HEK293 (cell line): ENCODE results near the gene C12orf56.

Source experiments
- CTCF ChIA-PET: fragments of 350-600 bp; formaldehyde crosslinking; extraction: SDS; loops from one replicate; lab custom pipeline; 2021; ENCODE audit warnings: antibody characterized with exemption; lab: Yijun Ruan, JAX
- POLR2A ChIA-PET: fragments of 300-600 bp; formaldehyde crosslinking; extraction: SDS; loops from one replicate; lab custom pipeline; 2020; ENCODE audit warnings: antibody characterized with exemption, inconsistent platforms; lab: Yijun Ruan, JAX
- H3K27ac ChIP-seq: fragments of 200-500 bp; sonication (Bioruptor generic); 2 replicates; pipeline ENCODE4 v1.5.1; 2014; ENCODE audit warnings: low read depth, low read length, control low read depth, inconsistent platforms; ENCODE audit errors: extremely low read depth
- H3K36me3 ChIP-seq, 2 experiments: fragments of 200-500 bp in 1 of 2; sonication (Bioruptor generic) in 1 of 2; 1 replicate in 1 of 2; 2 replicates in 1 of 2; pipeline ENCODE4 v1.5.1; 2014 to 2017; ENCODE audit warnings: inconsistent platforms in 2 of 2, low read length in 2 of 2; ENCODE audit not compliant: control insufficient read depth in 2 of 2, insufficient read depth in 1 of 2
- H3K4me1 ChIP-seq: fragments of 200-500 bp; sonication (Bioruptor generic); 2 replicates; pipeline ENCODE4 v1.5.1; 2014; ENCODE audit warnings: mild to moderate bottlenecking, low read length, inconsistent platforms; ENCODE audit not compliant: control insufficient read depth, insufficient read depth
- H3K4me3 ChIP-seq: 2 replicates; pipeline ENCODE4 v1.5.1; 2011; ENCODE audit warnings: low read depth, mild to moderate bottlenecking, control low read depth, low read length, moderate library complexity
- H3K9me3 ChIP-seq: fragments of 200-500 bp; sonication (Bioruptor generic); 2 replicates; pipeline ENCODE4 v1.5.1; 2014; ENCODE audit warnings: low read depth, low read length, inconsistent platforms; ENCODE audit not compliant: control insufficient read depth, insufficient read depth
- CTCF ChIP-seq: fragments of 450-650 bp; formaldehyde crosslinking; IDR thresholded peaks from 2 replicates; pipeline ENCODE4 v1.5.1; 2016; ENCODE audit warnings: missing biosample characterization, missing genetic modification characterization
- ELK4 ChIP-seq: IDR thresholded peaks from 2 replicates; pipeline ENCODE4 v1.6.1; 2011; ENCODE audit warnings: mild to moderate bottlenecking, low read depth, low read length, borderline replicate concordance
- OSR2 ChIP-seq: fragments of 450-650 bp; formaldehyde crosslinking; IDR thresholded peaks from 2 replicates; pipeline ENCODE4 v1.5.1; 2016; ENCODE audit warnings: missing biosample characterization, missing genetic modification characterization
- PRDM2 ChIP-seq: fragments of 450-650 bp; formaldehyde crosslinking; IDR thresholded peaks from 2 replicates; pipeline ENCODE4 v1.5.1; 2016; ENCODE audit warnings: missing biosample characterization, missing genetic modification characterization, borderline replicate concordance
- TSHZ1 ChIP-seq: fragments of 450-650 bp; formaldehyde crosslinking; IDR thresholded peaks from 2 replicates; pipeline ENCODE4 v1.5.1; 2016; ENCODE audit warnings: missing biosample characterization, missing genetic modification characterization, borderline replicate concordance
- ZBTB48 ChIP-seq: fragments of 450-650 bp; formaldehyde crosslinking; IDR thresholded peaks from 2 replicates; pipeline ENCODE4 v1.5.1; 2016; ENCODE audit warnings: missing biosample characterization, missing genetic modification characterization
- ZFHX2 ChIP-seq: fragments of 450-650 bp; formaldehyde crosslinking; conservative IDR thresholded peaks from 2 replicates; pipeline ENCODE4 v1.5.1; 2016; ENCODE audit warnings: missing biosample characterization, missing genetic modification characterization
- ZFP41 ChIP-seq: fragments of 450-650 bp; formaldehyde crosslinking; IDR thresholded peaks from 2 replicates; pipeline ENCODE4 v1.5.1; 2016; ENCODE audit warnings: missing biosample characterization, missing genetic modification characterization, borderline replicate concordance
- ZNF10 ChIP-seq: fragments of 450-650 bp; formaldehyde crosslinking; IDR thresholded peaks from 2 replicates; pipeline ENCODE4 v1.5.1; 2017; ENCODE audit warnings: missing biosample characterization, missing genetic modification characterization
- ZNF175 ChIP-seq: fragments of 450-650 bp; formaldehyde crosslinking; IDR thresholded peaks from 2 replicates; pipeline ENCODE4 v1.5.1; 2016; ENCODE audit warnings: missing biosample characterization, missing genetic modification characterization
- ZNF2 ChIP-seq: fragments of 450-650 bp; formaldehyde crosslinking; IDR thresholded peaks from 2 replicates; pipeline ENCODE4 v1.5.1; 2016; ENCODE audit warnings: missing biosample characterization, missing genetic modification characterization
- ZNF341 ChIP-seq: fragments of 450-650 bp; formaldehyde crosslinking; IDR thresholded peaks from 2 replicates; pipeline ENCODE4; 2016; ENCODE audit warnings: low read depth, missing biosample characterization, missing genetic modification characterization
- ZNF362 ChIP-seq: fragments of 450-650 bp; formaldehyde crosslinking; IDR thresholded peaks from 2 replicates; pipeline ENCODE4 v1.5.1; 2016; ENCODE audit warnings: missing biosample characterization, missing genetic modification characterization
- ZNF501 ChIP-seq: fragments of 450-650 bp; formaldehyde crosslinking; IDR thresholded peaks from 2 replicates; pipeline ENCODE4 v1.5.1; 2016; ENCODE audit warnings: missing biosample characterization, missing genetic modification characterization
- ZNF544 ChIP-seq: fragments of 450-650 bp; formaldehyde crosslinking; IDR thresholded peaks from 2 replicates; pipeline ENCODE4 v1.5.0; 2017; ENCODE audit warnings: missing biosample characterization, missing genetic modification characterization
- ZNF561 ChIP-seq: fragments of 450-650 bp; IDR thresholded peaks from 2 replicates; pipeline ENCODE4 v1.5.1; 2018; ENCODE audit warnings: missing biosample characterization, missing genetic modification characterization, borderline replicate concordance
- ZNF747 ChIP-seq: fragments of 450-650 bp; formaldehyde crosslinking; IDR thresholded peaks from 2 replicates; pipeline ENCODE4 v1.5.1; 2016; ENCODE audit warnings: missing biosample characterization, missing genetic modification characterization
- ZNF777 ChIP-seq: fragments of 450-650 bp; formaldehyde crosslinking; IDR thresholded peaks from 2 replicates; pipeline ENCODE4 v1.5.1; 2017; ENCODE audit warnings: missing biosample characterization, missing genetic modification characterization, borderline replicate concordance
- ZSCAN30 ChIP-seq: fragments of 450-650 bp; IDR thresholded peaks from 2 replicates; pipeline ENCODE4 v1.5.1; 2018; ENCODE audit warnings: missing biosample characterization, mild to moderate bottlenecking, missing genetic modification characterization, moderate library complexity

Gene C12orf56

DNA sequence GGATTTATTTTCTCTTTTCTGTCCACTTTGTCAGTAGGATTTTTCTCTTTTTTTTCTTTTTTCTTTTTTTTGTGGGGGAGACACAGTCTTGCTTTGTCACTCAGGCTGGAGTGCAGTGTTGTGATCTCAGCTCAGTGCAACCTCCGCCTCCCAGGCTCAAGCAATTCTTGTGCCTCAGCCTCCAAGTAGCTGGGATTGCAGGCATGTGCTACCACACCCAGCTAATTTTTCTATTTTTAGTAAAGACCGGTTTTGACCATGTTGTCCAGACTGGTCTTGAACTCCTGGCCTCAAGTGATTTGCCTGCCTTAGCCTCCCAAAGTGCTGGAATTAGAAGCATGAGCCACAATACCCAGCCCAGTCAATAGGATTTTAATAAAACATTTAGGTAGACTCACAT, 40.3 kb upstream of the C12orf56 start:
- Histone ChIP-seq H3K4me3 (no peak overlapping the region), H3K27ac (no peak overlapping the region), H3K9me3 (no peaks in the 10 kb centered on the region), H3K36me3 (peaks cover 88 to 96% of the 10 kb centered on the region in 2 experiments), H3K4me1 (no peaks in the 10 kb centered on the region)
- ChIA-PET CTCF (interaction anchor here (1.0 kb wide), 1 partner anchor 13 kb away, joined by 3 read pairs; no protein-coding TSS in a partner anchor), POLR2A (no interaction called here)
- no peak for TF ChIP-seq ZNF362 (tag by site-specific recombination)
- no peak for TF ChIP-seq PRDM2 (tag by site-specific recombination)

- Histone ChIP-seq H3K4me1 (no peaks in the 10 kb centered on the region), H3K4me3 (no peak overlapping the region), H3K36me3 (peaks cover 82 to 98% of the 10 kb centered on the region in 2 experiments), H3K27ac (no peak overlapping the region), H3K9me3 (no peaks in the 10 kb centered on the region)
- POLR2A ChIA-PET = no interaction called here
- CTCF ChIA-PET = no interaction called here
- TF ChIP-seq OSR2 = no peak
- no peak for TF ChIP-seq TSHZ1 (tag by site-specific recombination)
- TF ChIP-seq ZNF561 (tag by site-specific recombination) = no peak
- TF ChIP-seq ZNF341 (tag by site-specific recombination) = no peak
- TF ChIP-seq ZNF10 (tag by site-specific recombination) = no peak
- TF ChIP-seq ZNF747 (tag by site-specific recombination) = no peak
- no peak for TF ChIP-seq ZBTB48
- TF ChIP-seq ZFP41 (tag by site-specific recombination) = no peak
- TF ChIP-seq ZNF501 = no peak
- TF ChIP-seq ZFHX2 (tag by site-specific recombination) = no peak
- TF ChIP-seq CTCF (tag by site-specific recombination) = no peak
- TF ChIP-seq ELK4 = no peak
- TF ChIP-seq ZNF175 = no peak
- TF ChIP-seq ZNF777 (tag by site-specific recombination) = no peak
- no peak for TF ChIP-seq ZNF2 (tag by site-specific recombination)
- TF ChIP-seq ZSCAN30 (tag by site-specific recombination) = no peak
- no peak for TF ChIP-seq ZNF544 (tag by site-specific recombination)
Observed at GRCh38 chr12:64428956-64429355, 38.4 kb upstream of the C12orf56 start.
